NCI-H1436 treated with DMSO at 0.1 percent for 48 hours (cell line): ENCODE measurements around the gene PTMS.

Experiments used
- DNase-seq: peaks from one replicate; lab custom pipeline; 2025; lab: John Stamatoyannopoulos, UW

The PTMS gene

GRCh38 chr12:6752167-6752920 lies 13.8 kb upstream of the PTMS start:
- DNase-seq: no peak

DNA sequence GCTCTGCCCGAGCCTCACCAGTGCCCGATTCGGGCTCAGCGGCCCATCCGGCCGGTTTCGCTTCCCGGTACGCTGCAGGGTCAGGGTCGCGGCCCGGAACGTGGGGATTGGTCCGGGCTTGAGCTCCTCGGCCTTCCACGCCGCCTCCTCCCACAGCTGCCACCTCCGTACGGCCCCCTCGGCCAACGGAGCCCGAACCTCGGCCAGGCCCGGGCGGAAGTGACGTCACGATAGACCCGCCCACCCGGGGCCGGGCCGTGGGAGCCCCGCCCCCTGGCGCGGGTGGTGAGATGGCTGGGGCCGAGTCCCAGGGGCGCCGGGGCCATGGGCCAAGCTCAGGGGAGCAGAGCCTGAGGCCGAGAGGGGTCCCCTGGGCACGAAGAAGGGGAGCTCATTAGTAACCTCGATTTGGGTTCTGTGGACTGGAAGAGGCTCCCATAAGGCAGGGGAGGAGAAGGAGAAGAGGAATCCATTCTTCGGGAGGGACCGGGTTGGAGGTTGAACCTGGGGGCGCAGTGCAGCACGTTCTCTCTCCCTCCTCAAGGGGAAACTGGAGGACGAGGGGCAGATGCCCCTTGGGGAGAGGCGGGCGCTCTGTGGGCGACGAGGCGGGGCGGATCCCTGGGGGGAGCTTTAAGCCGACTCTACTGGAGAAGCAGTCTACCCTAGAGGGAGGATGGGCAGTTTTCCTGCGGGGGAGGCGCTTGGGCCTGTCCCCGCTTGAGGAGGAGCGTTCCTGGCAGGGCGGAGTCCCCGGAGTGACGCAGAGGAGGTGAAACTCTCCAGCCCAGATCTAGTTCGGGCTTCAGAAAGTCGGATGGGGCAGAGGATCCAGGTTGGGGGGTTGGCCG lies 13.0 kb upstream of the PTMS start, which contains the start of gene MLF2:
Gene MLF2 (minus strand): TSS at position 221 of the 851 bp plus-strand sequence. CDS start 807 bp downstream, outside the sequence.
- peak; percentile 94 for DNase-seq

- DNase-seq: no peak
Observed at GRCh38 chr12:6753772-6754356, 12.3 kb upstream of the PTMS start.

DNA sequence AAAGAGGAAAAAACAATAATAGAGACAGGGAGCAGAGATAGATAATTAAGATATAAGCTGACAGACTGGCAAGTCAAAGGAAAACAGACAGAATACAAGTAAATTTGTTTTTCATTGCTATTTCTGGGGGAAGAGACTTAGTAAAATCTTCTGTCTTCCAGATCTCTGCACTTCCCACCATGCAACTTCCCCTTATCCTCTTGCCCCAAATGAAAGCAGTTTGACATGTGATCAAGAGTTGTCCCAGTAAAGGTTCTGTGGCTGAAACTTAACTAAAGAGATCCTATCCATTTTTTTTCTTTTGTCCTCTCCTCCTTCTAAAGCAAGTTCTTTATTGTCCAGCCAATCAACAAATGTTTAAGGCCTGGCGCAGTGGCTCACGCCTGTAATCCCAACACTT lies 11.8 kb upstream of the PTMS start:
- DNase-seq: no peak

- no peak for DNase-seq
Observed at GRCh38 chr12:6757028-6757690, 9.0 kb upstream of the PTMS start.

DNA sequence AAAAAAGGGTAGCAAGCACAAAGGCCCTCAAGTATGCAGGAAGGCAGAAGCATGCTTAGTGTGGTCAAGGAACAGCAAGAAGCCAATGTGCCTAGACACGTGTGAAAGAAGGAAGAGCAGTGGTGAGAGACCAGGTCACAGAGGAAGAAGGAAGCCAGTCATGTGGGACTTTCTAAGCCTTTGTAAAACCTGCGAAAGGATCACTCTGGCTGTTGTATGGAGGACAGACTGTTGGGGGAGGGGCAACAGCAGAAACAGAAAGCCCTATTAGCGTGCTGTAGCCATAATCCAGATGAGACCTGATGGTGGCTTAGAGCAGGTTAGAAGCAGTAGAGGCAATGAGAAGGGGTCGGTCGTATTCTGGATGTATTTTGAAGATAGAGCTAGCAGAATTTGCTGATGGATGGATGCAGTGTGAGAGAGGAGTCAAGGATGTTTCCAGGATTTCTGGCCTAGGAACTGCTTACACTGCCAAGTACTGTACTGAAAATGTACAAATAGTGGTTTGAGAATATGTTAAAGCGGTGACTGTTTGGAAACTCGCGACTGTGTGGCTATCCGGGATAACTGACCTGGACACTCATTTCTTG lies 7.6 kb upstream of the PTMS start:
- no peak for DNase-seq

DNA sequence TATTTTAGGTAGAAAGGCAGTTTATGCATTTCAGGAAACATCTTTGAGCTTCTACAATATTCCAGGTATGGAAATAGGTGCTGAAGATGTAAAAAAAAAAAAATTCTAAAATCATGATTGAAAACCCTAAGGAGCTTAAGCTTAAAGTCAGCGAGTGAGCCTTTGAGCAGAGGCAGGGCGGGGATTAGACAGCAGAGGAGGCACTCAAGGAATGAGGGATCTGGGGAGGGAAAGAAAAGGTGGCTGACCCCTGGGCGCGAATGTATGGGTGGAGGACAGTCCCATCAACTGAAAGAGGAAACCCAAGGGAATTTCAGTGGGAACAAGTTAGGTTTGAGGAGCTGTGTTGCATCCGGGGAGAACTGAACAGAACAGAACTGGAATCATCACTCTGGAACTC lies 6.4 kb upstream of the PTMS start:
- DNase-seq: no peak

DNA sequence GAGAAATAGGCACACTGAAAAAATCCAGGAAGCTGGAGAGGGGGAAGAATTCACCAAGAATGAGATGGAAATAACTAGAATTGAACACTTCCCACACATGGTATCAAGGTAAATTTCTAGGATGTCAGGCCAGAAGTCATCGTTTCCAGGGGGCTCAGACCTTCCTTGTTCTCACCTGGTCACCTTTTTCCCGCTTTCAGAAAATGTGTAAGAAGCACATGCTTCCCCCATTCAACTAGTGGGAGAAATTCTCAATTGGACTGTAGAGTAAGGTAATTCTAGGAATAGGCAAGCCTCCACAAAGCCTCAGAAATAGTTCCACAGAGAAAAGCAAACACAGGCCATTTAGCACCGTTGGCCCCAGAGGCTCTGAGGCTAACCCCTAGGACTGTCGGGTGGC lies 2.8 kb upstream of the PTMS start:
- no peak for DNase-seq

DNA sequence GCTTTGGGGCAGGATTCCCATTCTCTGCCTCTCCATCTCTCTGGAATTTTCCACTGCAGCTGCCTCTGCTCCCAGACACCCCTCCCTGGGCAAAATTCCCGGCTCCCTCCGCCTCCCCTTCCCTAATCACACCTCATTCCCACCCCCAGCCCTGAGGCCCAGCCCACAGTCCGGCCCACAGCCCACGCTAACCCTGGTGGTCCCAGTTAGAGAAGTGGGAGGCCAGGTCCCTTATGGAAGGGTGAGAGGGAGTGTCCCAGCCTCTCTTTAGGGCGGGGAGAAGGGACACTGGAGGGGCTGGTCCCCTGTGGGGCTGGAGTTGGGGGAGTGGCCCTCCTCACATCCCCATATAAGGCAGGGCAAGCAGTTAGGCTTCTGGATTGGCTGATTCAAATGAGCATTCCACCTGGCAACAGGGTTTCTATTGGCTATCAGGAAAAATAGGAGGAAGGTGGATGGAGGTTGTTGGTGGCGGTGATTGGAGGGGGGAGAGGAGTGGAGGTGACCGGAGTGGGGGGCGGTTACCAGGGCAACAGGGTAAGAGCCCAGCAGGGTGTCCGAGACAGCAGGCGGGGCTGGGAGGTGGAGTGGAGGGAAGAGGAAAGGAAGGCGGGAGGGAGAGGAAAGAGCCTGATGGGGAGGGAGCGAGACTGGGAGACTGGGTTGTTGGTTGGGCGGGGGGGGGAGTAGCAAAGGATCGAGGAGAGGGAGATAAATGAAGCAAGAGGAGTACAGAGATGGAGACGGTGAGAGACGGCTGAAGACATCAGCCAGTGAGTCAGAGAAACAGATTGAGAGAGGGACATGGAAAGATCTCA lies 1.9 kb upstream of the PTMS start:
- DNase-seq: peak; percentile 98

DNA sequence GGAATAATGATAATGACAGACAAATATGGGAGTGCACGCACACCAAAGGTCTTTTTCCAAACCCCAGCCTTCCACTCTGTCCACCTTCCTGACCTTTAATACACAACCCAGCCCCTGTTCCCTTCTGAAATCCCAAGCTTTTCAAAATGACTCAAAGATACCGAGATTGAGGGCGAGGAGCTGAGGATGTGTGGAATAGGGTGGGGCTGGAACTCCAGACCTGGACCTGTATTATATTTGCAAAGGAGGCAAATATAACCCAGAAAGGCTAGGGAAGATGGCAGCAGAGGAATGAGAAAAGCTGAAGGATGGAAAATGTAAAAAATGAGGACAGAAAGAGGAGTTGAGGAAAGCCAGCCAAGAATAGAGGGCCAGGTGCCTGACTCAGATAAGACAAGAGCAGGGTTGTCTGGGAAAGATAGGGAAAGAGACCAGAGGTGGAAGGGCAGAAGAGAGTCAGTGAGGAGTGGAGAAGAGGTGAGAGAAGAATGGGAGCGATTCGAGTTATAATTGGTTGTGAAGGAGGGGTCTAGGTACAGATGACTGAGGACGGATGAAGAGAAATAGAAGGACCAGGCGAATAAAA lies 1.0 kb upstream of the PTMS start:
- DNase-seq: no peak

- DNase-seq: no peak
Observed at GRCh38 chr12:6766651-6767349, 637 bp downstream of the PTMS start.

DNA sequence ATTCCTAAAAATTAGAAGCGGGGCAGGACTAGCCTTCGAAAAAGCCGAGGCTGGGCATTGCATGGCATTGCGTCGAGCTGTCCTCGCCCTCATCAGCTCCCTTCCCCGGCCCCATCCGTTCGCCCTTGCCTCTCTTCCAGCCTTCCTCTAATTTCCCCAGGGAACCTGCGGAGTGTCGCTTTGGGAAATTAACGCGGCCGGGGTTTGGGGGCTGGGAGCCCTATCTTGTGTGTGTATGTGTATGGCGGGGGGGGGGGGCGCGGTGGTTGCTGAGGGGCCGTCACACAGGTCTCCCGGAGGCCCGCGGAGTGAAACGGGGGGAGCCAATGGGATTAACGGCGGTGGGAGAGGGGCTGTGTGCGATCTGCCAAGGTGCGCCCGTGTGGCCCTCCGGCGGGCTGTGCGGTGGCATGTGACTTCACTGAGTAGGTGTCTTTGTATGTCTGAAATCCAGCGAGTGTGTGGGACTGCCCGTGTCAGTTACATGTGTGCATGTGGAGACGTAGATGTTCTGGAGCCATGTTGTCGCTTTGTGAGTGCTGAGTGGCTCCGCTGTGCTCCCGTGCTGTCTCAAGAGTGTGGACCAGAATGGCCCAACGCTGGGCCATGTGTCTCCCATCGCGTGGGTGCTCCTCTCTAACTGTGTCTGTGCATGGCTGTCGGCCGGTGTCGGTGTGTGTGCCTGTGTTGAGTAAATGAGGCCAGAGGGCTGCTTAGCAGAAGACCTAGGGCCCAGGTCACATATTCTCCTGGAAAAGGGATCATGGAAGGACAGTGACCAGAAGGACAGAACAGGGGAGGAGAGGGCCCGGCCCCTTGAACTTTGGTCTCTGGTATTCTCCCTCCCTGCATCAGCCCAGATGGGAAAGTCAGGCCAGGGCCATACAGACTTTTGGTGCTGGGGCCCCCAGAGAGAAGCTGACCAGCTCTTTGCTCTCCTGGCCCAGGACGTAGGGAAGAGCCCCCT lies 1.5 kb downstream of the PTMS start:
- no peak for DNase-seq

DNA sequence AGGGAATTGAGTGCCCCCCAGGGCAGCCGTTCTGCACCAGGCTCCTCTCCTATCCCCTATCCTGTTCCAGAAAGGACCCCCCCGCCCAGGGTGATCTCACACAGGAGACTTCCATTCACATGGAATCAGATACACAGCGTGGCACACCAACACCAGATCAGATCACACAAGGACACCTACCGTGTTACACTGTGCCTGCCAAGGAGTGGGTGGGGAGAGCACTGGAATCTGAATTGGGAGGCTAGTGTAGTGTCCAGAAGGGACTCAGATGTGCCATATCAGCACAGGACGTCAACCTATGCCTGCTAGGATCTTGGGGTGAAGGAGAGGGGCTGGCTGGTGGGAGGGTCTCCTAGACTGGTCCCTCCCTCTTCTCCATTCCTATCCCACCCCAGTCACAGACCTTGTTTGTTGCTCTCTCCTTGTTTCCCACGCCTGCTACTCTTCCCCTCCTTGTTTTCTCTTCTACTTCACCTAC lies 2.3 kb downstream of the PTMS start:
- DNase-seq: no peak

DNA sequence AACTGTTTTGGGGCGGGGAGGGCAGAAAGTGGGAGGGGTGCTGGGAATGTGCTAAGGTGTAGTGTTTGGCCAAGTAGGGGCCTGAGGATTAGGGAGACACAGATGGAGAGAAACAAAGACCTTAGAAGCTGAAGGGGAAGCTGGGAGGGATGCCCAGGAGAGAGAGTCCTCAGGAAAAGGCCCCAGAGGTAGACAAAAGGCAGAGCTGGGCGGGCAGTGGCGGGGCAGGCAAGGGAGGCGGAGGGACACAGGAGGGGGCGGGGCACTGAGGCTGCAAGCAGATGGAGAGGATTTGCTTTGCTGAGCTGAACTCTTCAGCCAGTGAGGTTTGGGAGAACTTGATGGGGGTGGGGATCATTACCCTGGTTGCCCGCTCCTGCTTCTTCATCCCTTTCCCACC lies 2.8 kb downstream of the PTMS start:
- no peak for DNase-seq

- no peak for DNase-seq
Observed at GRCh38 chr12:6769666-6770065, 3.5 kb downstream of the PTMS start.

DNA sequence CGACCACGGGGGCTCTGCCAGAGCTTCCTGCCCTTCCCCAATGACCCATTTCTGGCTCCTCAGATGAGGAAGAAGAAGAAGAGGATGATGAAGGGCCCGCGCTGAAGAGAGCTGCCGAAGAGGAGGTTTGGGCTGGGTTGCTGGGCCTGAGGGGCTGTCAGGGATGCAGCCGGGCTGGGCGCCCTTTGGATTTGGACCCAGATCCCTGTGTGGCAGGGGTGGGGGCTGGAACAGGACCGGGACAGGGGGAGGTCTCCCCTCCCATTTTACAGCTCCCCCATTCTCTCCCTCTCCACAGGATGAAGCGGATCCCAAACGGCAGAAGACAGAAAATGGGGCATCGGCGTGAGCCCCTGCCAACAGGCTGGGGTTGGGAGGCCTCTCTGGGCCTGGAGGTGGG lies 3.9 kb downstream of the PTMS start:
- no peak for DNase-seq

DNA sequence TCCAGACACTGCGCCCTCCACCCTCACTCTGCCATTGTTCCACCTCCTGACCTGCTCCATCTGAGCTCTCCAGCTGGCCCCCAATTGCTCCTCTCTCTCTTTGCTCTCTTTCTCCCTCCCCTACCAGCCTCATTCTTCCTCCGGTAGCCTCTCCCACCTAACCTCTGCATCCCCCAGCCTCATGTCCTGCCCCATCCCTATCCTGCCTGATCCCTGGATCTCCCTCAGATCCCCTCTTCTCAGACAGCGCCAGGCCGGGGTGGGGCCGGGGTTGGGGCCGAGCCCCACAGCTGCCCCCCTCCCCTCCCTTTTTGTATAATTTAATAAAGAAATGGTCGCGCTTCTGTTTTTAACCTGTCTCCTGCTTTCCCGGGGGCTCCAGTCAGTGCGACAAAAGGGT lies 4.4 kb downstream of the PTMS start:
- DNase-seq: no peak

DNA sequence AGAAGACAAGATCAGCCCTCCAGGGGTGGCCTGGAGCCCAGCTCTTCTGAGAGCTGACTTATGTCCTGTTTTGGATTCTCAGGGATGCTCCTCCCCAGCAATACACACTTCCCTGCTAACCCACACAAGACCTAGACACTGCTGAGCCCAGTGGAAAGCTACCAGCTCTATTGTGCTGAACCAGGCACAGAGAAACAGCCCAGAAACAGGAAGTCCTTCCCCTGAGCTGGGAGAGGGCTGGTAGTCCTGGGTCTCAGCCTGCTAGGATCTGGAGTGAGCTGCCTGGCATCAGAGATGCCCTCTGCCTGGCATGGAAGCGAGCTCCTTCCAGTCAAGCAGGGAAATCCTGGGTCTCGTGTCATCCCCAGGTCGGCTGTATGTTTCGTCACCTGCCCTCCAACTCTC lies 4.9 kb downstream of the PTMS start:
- DNase-seq: no peak
